22Rv1 (cell line): ENCODE measurements around the gene SMIM22.

ENCODE experiments used
- CTCF ChIP-seq: fragments of 450-650 bp; IDR thresholded peaks from 2 replicates; pipeline ENCODE4 v1.5.1; 2017; ENCODE audit warnings: mild to moderate bottlenecking
- ZFX ChIP-seq: fragments of 450-650 bp; IDR thresholded peaks from 2 replicates; pipeline ENCODE4 v1.6.1; 2017; ENCODE audit warnings: antibody characterized with exemption, borderline replicate concordance

GRCh38 chr16:4796982-4797804 is 2.0 kb downstream of the SMIM22 start:
- TF ChIP-seq CTCF (no peak), ZFX (no peak)
